CD8-positive, alpha-beta memory T cell (primary cell): Measurements from ENCODE around the gene MCTP2. TPM values are rescaled to one million over a fixed set of nuclear protein-coding genes. Genes with fewer than 3 reads are reported as not detected.

Source experiments
- CTCF ChIA-PET: fragments of 350-600 bp; sonication (Branson Sonifier 250); formaldehyde crosslinking; loops from one replicate; lab custom pipeline; 2021; ENCODE audit warnings: antibody characterized with exemption; lab: Charles Lee
- POLR2A ChIA-PET: fragments of 350-600 bp; sonication (Branson Sonifier 250); formaldehyde crosslinking; loops from one replicate; lab custom pipeline; 2021; ENCODE audit warnings: antibody characterized with exemption; lab: Charles Lee
- DNase-seq, 5 donors: peaks; one replicate each; pipeline versions ENCODE4 v3.0.0 to v3.0.0-alpha.2; 2020 to 2022; ENCODE audit warnings: mixed read lengths in 1 of 5
- H3K27ac ChIP-seq: one replicate; pipeline ENCODE4 v1.7.0; 2013; ENCODE audit warnings: low read depth, mild to moderate bottlenecking, low read length, moderate library complexity
- H3K27me3 ChIP-seq: 2 replicates; pipeline ENCODE4 v1.7.0; 2013; ENCODE audit warnings: low read length, mild to moderate bottlenecking; ENCODE audit not compliant: insufficient read depth, poor library complexity, severe bottlenecking
- H3K36me3 ChIP-seq: 2 replicates; pipeline ENCODE4 v1.7.0; 2013; ENCODE audit warnings: mild to moderate bottlenecking, low read length, moderate library complexity; ENCODE audit not compliant: insufficient read depth
- H3K4me1 ChIP-seq: 2 replicates; pipeline ENCODE4 v1.7.0; 2013; ENCODE audit warnings: mild to moderate bottlenecking, low read length, moderate library complexity; ENCODE audit not compliant: insufficient read depth
- H3K4me3 ChIP-seq: 2 replicates; pipeline ENCODE4 v1.7.0; 2013; ENCODE audit warnings: mild to moderate bottlenecking, low read length
- H3K9me3 ChIP-seq: 2 replicates; pipeline ENCODE4 v1.7.0; 2013; ENCODE audit warnings: mild to moderate bottlenecking, low read length
- H3K27ac Mint-ChIP-seq, 8 donors: one replicate each; pipeline ENCODE4 v1.8.0; 2020 to 2021; ENCODE audit warnings: mixed read lengths in 8 of 8, mild to moderate bottlenecking in 6 of 8, inconsistent platforms in 3 of 8, moderate library complexity in 3 of 8
- H3K27me3 Mint-ChIP-seq, 2 donors: one replicate each; pipeline ENCODE4 v1.8.0; 2020 to 2021; ENCODE audit warnings: mixed read lengths in 2 of 2, mild to moderate bottlenecking in 1 of 2, moderate library complexity in 1 of 2
- H3K36me3 Mint-ChIP-seq, 3 donors: one replicate each; pipeline ENCODE4 v1.8.0; 2020 to 2021; ENCODE audit warnings: mixed read lengths in 3 of 3, inconsistent platforms in 1 of 3, mild to moderate bottlenecking in 1 of 3
- H3K4me1 Mint-ChIP-seq, 3 donors: one replicate each; pipeline ENCODE4 v1.8.0; 2020 to 2021; ENCODE audit warnings: mixed read lengths in 3 of 3, inconsistent platforms in 1 of 3, mild to moderate bottlenecking in 1 of 3
- H3K4me3 Mint-ChIP-seq, 7 donors: one replicate each; pipeline ENCODE4 v1.8.0; 2020 to 2021; ENCODE audit warnings: mixed read lengths in 7 of 7, mild to moderate bottlenecking in 6 of 7, moderate library complexity in 4 of 7, inconsistent platforms in 2 of 7
- H3K9me3 Mint-ChIP-seq, 5 donors: one replicate each; pipeline ENCODE4 v1.8.0; 2020 to 2022; ENCODE audit warnings: mixed read lengths in 5 of 5, mild to moderate bottlenecking in 3 of 5, moderate library complexity in 2 of 5, inconsistent platforms in 1 of 5
- polyA plus RNA-seq: library from polyadenylated mRNA; unstranded; fragments of 300-500 nt; fragmentation: Illumina TruSeq; gene quantifications from one replicate; pipeline ENCODE4 v1.2.3, GENCODE V29; 2021
- total RNA-seq, 2 experiments: library from RNA; stranded (reverse); gene quantifications; one replicate each; pipeline ENCODE4 v1.2.3, GENCODE V29; 2021

Gene MCTP2
- total and polyA plus RNA-seq, 3 experiments from 2014 or later, result 13.6 to 17.0 (median 16.5) TPM

DNA sequence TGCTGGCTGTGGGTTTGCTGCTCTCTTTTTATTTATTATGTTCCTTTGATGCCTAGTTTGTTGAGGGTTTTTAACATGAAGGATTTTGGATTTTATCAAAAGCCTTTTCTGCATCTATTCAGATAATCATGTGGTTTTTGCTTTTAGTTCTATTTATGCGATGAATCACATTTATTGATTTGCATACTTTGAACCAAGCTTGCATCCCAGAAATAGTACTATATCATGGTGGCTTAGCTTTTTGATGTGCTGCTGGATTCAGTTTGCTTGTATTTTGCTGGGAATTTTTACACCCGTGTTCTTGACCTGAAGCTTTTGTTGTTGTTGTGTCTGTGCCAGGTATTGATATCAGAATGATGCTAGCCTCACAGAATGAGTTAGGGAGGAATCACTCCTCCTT is 48.4 kb downstream of the MCTP2 start:
- Mint-ChIP-seq H3K4me3 (peak overlapping the region in 1 of 7 donors; percentile 14), H3K27me3 (no peaks in the 10 kb centered on the region), H3K27ac (peak overlapping the region in 2 of 8 donors; percentile 52 to 76), H3K36me3 (peaks cover 18 to 29% (median 29%) of the 10 kb centered on the region in 3 donors), H3K9me3 (peaks cover 7 to 14% (median 11%) of the 10 kb centered on the region in 5 donors), H3K4me1 (peaks cover 30 to 50% (median 42%) of the 10 kb centered on the region in 3 donors)
- CTCF ChIA-PET, result no interaction called here
- H3K27me3 ChIP-seq, result no peaks in the 10 kb centered on the region
- no peaks in the 10 kb centered on the region for H3K4me1 ChIP-seq
- POLR2A ChIA-PET, result no interaction called here
- no peaks in the 10 kb centered on the region for H3K9me3 ChIP-seq
- no peak for DNase-seq
- H3K27ac ChIP-seq, result no peak overlapping the region
- no peak overlapping the region for H3K4me3 ChIP-seq
- H3K36me3 ChIP-seq, result no peaks in the 10 kb centered on the region

DNA sequence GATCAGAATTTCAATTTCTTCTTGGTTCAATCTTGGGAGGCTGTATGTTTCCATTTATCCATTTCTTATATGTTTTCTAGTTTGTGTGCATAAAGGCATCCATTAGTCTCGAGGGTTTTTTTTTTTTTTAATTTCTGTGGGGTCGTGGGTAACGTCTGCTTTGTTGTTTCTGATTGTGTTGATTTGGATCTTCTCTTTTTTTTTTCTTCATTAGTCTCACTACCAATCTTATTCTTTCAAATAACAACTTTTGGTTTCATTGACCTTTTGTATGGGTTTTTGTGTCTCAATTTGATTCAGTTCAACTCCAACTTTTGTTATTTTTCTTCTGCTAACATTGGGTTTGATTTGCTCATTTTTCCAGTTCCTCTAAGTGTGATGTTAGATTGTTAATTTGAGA is 48.9 kb downstream of the MCTP2 start:
- no peaks in the 10 kb centered on the region for H3K36me3 ChIP-seq
- no peaks in the 10 kb centered on the region for H3K9me3 ChIP-seq
- Mint-ChIP-seq H3K36me3 (peaks cover 18 to 29% (median 29%) of the 10 kb centered on the region in 3 donors), H3K9me3 (peaks cover 7 to 14% (median 11%) of the 10 kb centered on the region in 5 donors), H3K4me1 (peaks cover 30 to 51% (median 38%) of the 10 kb centered on the region in 3 donors), H3K4me3 (peak overlapping the region in 3 of 7 donors; percentile 10 to 33 (median 17)), H3K27ac (peak overlapping the region in 4 of 8 donors; percentile 20 to 88 (median 31)), H3K27me3 (no peaks in the 10 kb centered on the region)
- ChIA-PET CTCF (no interaction called here), POLR2A (no interaction called here)
- H3K27ac ChIP-seq, result no peak overlapping the region
- H3K27me3 ChIP-seq, result no peaks in the 10 kb centered on the region
- H3K4me3 ChIP-seq, result no peak overlapping the region
- H3K4me1 ChIP-seq, result no peaks in the 10 kb centered on the region
- DNase-seq, result no peak

DNA sequence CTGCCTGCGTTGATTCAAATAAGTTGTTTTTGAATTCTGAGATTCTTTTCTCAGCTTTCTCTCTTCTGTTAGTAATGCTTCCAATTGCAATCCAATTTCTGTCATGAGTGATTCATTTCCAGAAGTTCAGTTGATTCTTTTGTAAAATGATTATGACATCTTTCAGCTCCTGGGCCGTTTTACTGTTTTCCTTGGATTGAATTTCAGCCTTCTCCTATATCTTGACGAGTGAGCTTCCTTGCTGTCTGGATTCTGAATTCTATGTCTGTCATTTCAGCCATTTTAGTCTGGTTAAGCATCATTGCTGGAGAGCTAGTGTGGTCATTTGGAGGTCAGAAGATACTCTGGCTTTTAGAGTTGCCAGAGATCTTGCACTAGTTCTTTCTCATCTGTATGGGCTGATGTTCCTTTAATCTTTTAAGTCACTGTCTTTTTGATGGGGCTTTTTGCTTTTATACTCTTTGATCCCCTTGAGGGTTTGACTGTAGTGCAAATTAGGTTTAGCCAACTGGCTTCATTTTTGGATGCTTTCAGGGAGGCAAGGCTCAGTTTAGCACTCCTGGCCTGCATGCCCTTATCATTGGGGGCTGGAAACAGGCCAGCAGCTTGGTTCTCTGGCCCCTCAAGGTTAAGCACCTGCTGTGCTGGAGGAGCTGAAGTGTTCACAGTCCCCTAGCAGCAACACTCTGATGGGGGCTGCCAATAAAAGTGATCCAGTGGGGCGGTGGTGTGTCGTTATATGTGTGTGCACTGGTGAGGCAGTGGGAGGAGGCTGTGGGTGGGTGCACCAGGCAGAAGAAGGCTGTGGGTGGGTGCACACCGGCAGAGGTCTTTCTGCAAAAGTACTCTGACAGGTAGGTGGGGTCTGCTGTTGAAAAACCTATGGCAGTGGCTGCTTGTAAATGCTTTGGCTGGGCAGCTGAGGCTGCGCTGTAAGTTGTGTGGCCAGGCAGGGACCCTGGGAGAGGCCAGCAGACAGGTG is 51.2 kb downstream of the MCTP2 start:
- Mint-ChIP-seq H3K9me3 (peaks cover 7 to 14% (median 11%) of the 10 kb centered on the region in 5 donors), H3K4me1 (peaks cover 47 to 66% (median 51%) of the 10 kb centered on the region in 3 donors), H3K4me3 (no peak overlapping the region), H3K27me3 (no peaks in the 10 kb centered on the region), H3K36me3 (peaks cover 18 to 29% (median 29%) of the 10 kb centered on the region in 3 donors), H3K27ac (peak overlapping the region in 2 of 8 donors; percentile 12 to 28)
- Histone ChIP-seq H3K4me3 (no peak overlapping the region), H3K36me3 (no peaks in the 10 kb centered on the region), H3K27ac (no peak overlapping the region), H3K4me1 (peaks cover 4% of the 10 kb centered on the region), H3K27me3 (no peaks in the 10 kb centered on the region), H3K9me3 (no peaks in the 10 kb centered on the region)
- CTCF ChIA-PET, result interaction anchor here (1.4 kb wide), 1 partner anchor 119 kb away, joined by 4 read pairs; no protein-coding TSS in a partner anchor
- DNase-seq, result no peak
- POLR2A ChIA-PET, result no interaction called here

DNA sequence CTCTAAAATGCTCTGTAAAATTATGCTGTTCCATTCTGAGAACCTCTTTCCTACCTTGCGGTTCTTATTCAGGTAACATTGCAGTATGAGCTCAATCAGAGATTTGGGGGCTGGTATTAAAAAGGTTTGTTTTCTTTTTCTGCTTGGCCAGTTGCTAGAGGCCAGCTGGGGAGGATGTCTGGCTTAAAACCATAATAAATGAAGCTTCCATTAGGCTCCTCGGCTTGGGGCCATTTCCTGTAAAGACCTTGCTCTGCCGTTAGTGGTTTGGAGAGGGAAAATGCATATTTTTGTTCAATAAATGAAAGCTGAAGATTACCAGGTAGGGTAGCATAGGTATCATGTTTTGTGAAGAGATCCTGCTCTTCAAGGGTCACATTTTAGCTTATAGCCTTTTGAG is 55.2 kb downstream of the MCTP2 start:
- POLR2A ChIA-PET, result no interaction called here
- H3K4me1 ChIP-seq, result peaks cover 13% of the 10 kb centered on the region
- peaks cover 38 to 47% (median 43%) of the 10 kb centered on the region in 3 donors for H3K4me1 Mint-ChIP-seq
- H3K9me3 ChIP-seq, result no peaks in the 10 kb centered on the region
- no peak overlapping the region for H3K4me3 ChIP-seq
- CTCF ChIA-PET, result interaction anchor here (1.5 to 2.8 kb wide), 2 partner anchors 38 to 122 kb away, joined by 3 to 11 read pairs; no protein-coding TSS in a partner anchor
- peak overlapping the region in 6 of 7 donors; percentile 0 to 37 (median 21) for H3K4me3 Mint-ChIP-seq
- peaks cover 13 to 25% (median 13%) of the 10 kb centered on the region in 3 donors for H3K36me3 Mint-ChIP-seq
- no peak overlapping the region for H3K27ac ChIP-seq
- H3K36me3 ChIP-seq, result no peaks in the 10 kb centered on the region
- peaks cover 2 to 9% (median 5%) of the 10 kb centered on the region in 5 donors for H3K9me3 Mint-ChIP-seq
- no peaks in the 10 kb centered on the region for H3K27me3 Mint-ChIP-seq
- H3K27ac Mint-ChIP-seq, result peak overlapping the region in 7 of 8 donors; percentile 18 to 87 (median 68)
- no peak for DNase-seq
- H3K27me3 ChIP-seq, result no peaks in the 10 kb centered on the region

DNA sequence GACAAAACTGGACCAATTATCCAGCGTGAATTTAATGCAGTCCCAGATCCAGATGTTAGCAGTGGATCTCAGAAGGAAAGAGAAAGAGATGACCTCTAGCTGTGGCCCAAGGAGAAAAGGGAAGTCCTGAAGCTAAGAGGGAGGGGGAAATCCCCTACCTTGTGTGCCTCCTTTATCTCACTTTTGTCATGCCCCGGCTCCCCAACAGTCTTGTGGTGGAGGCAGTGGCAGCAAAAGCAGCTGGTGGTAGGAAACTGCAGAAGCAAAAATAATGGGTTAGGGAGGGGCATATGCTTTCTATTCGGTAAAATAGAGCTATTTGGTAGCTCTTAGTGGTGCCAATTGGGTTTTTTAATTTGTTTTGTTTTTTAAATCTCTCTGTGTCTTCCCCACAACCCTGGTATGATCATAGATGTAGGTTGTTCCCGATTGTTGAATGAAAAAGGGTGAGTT is 56.5 kb downstream of the MCTP2 start:
- CTCF ChIA-PET, result interaction anchor here (1.0 to 2.8 kb wide), 6 partner anchors 18 to 123 kb away, joined by 3 to 11 read pairs (median 4); partner anchors contain the start of gene MCTP2
- POLR2A ChIA-PET, result interaction anchor here (0.9 to 1.2 kb wide), 3 partner anchors 16 to 58 kb away, joined by 3 to 4 read pairs (median 3); partner anchors contain the start of gene MCTP2
- Histone ChIP-seq H3K4me1 (peaks cover 13% of the 10 kb centered on the region), H3K4me3 (no peak overlapping the region), H3K27ac (no peak overlapping the region), H3K9me3 (no peaks in the 10 kb centered on the region), H3K27me3 (no peaks in the 10 kb centered on the region), H3K36me3 (no peaks in the 10 kb centered on the region)
- peak; percentile 4 to 63 (median 36) for DNase-seq
- Mint-ChIP-seq H3K4me1 (peaks cover 44% of the 10 kb centered on the region in 3 donors), H3K36me3 (peaks cover 5 to 15% (median 5%) of the 10 kb centered on the region in 3 donors), H3K27me3 (no peaks in the 10 kb centered on the region), H3K9me3 (no peaks in the 10 kb centered on the region), H3K27ac (peak overlapping the region; percentile 12 to 95 (median 86)), H3K4me3 (peak overlapping the region in 5 of 7 donors; percentile 57 to 75 (median 72))

DNA sequence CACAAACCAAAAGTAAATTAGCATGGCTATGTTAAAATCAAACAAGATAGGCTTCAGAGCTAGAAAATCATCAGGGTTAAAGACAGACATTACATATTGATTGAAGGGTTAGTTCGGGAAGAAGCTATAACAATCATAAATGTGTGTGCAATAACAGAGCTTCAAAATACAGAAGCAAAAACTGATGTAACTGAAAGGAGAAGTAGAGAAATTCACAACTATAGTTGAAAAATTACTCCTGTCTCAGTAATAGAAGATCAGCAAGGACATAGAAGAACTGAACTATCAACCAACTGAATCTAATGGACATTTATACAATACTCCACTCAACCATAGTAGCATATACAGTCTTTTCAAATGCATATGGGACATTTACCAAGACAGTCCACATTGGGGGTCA is 59.4 kb downstream of the MCTP2 start:
- DNase-seq, result no peak
- Histone ChIP-seq H3K9me3 (no peaks in the 10 kb centered on the region), H3K4me3 (no peak overlapping the region), H3K4me1 (peaks cover 13% of the 10 kb centered on the region), H3K27me3 (no peaks in the 10 kb centered on the region), H3K36me3 (no peaks in the 10 kb centered on the region), H3K27ac (no peak overlapping the region)
- Mint-ChIP-seq H3K4me1 (peaks cover 58 to 65% (median 60%) of the 10 kb centered on the region in 3 donors), H3K9me3 (no peaks in the 10 kb centered on the region), H3K36me3 (peaks cover 1 to 15% (median 2%) of the 10 kb centered on the region in 3 donors), H3K27me3 (no peaks in the 10 kb centered on the region), H3K27ac (no peak overlapping the region), H3K4me3 (no peak overlapping the region)
- ChIA-PET POLR2A (no interaction called here), CTCF (no interaction called here)

DNA sequence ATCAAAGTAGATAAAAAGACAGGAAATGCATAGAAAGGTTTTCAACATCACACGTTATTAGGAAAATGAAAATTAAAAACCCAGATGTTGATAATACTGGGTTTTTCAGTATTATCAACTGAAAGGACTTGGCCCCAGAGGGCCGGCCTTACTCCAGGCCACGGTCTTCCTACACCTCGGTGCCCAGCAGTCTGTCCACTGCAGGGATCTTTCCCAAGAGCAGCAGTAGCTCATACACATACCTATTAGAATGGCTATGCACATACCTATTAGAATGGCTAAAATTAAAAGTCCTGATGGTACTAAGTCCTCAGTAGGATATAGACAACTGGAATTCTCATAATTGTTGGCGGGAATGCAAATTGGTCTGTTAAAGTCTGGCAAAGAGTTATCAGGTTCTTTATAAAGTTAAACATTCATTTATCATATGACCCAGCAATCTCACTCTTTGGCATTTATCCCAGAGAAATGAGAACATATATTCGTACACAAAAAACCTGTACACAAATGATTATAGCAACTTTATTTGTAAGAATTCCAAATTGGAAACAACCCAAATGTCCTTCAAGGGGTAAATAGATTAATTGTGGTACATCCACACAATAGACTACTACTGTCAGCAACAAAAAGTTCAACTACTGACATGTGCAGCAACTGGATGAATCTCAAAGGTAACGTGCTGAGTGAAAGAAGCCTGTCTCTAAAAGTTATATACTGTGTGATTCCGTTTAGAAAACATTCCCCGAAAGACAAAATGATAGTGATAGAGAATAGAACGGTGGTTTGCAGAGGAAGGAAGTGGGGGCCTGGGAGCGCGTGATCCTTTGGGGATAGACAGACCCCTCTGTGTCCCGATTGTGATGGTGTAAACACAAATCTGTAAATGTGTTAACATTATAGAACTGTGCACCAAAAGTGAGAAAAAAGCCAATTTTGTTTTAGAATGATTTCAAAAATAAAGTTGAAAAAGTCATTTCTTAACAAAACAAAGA is 62.3 kb downstream of the MCTP2 start:
- H3K4me3 ChIP-seq, result no peak overlapping the region
- no peaks in the 10 kb centered on the region for H3K27me3 ChIP-seq
- no peak overlapping the region for H3K27ac ChIP-seq
- Mint-ChIP-seq H3K4me1 (peaks cover 48 to 58% (median 55%) of the 10 kb centered on the region in 3 donors), H3K4me3 (peak overlapping the region in 3 of 7 donors; percentile 17 to 77 (median 37)), H3K36me3 (peaks cover 2 to 13% (median 4%) of the 10 kb centered on the region in 3 donors), H3K27ac (peak overlapping the region in 4 of 8 donors; percentile 2 to 81 (median 40)), H3K27me3 (no peaks in the 10 kb centered on the region), H3K9me3 (no peaks in the 10 kb centered on the region)
- H3K9me3 ChIP-seq, result no peaks in the 10 kb centered on the region
- CTCF ChIA-PET, result interaction anchor here (1.1 to 1.6 kb wide), 3 partner anchors 28 to 63 kb away, joined by 3 to 4 read pairs (median 4); partner anchors contain the start of gene MCTP2
- no peaks in the 10 kb centered on the region for H3K36me3 ChIP-seq
- no peak for DNase-seq
- H3K4me1 ChIP-seq, result peaks cover 6% of the 10 kb centered on the region
- POLR2A ChIA-PET, result no interaction called here
